Keratinocyte (primary cell): Measurements from ENCODE around the gene DUS4L. TPM values are rescaled to one million over a fixed set of nuclear protein-coding genes. Genes with fewer than 3 reads are reported as not detected.

ENCODE experiments used
- DNase-seq: peaks from one replicate; pipeline ENCODE4 v3.0.0-alpha.2; 2011; ENCODE audit warnings: low read depth, missing footprints, low spot score
- FAIRE-seq: peaks from 2 replicates; lab custom pipeline; 2011; peaks lifted over from hg19 to GRCh38; lab: Jason Lieb, UNC
- H2AFZ ChIP-seq: 2 replicates; pipeline ENCODE4 v1.6.0; 2012; ENCODE audit warnings: low read length, control low read depth, inconsistent platforms; ENCODE audit not compliant: control insufficient read depth
- H3K27ac ChIP-seq: 2 replicates; pipeline ENCODE4 v1.5.1; 2011; ENCODE audit warnings: low read length; ENCODE audit not compliant: control insufficient read depth, insufficient read depth
- H3K27me3 ChIP-seq: 3 replicates; pipeline ENCODE4 v1.6.0; 2011; ENCODE audit warnings: low read length; ENCODE audit not compliant: control insufficient read depth, insufficient read depth; ENCODE audit errors: extremely low read depth
- H3K36me3 ChIP-seq, 2 experiments: 2 replicates in 1 of 2; 3 replicates in 1 of 2; pipeline ENCODE4 v1.5.1; 2011; ENCODE audit warnings: low read length in 2 of 2, mild to moderate bottlenecking in 1 of 2; ENCODE audit not compliant: control insufficient read depth in 2 of 2, insufficient read depth in 2 of 2; ENCODE audit errors: extremely low read depth in 1 of 2
- H3K4me1 ChIP-seq: 3 replicates; pipeline ENCODE4 v1.5.1; 2011; ENCODE audit warnings: low read length; ENCODE audit not compliant: control insufficient read depth, insufficient read depth; ENCODE audit errors: extremely low read depth
- H3K4me2 ChIP-seq: 3 replicates; pipeline ENCODE4 v1.6.0; 2011; ENCODE audit warnings: low read depth, low read length; ENCODE audit not compliant: control insufficient read depth, insufficient read depth; ENCODE audit errors: extremely low read depth
- H3K4me3 ChIP-seq, 3 experiments: fragments of 200-600 bp in 1 of 3; sonication (generic) in 1 of 3; 2 replicates in 2 of 3; 3 replicates in 1 of 3; pipeline ENCODE4 v1.5.1; 2011 to 2016; ENCODE audit warnings: low read length in 3 of 3, mild to moderate bottlenecking in 3 of 3, control low read depth in 2 of 3, inconsistent platforms in 1 of 3, low read depth in 1 of 3, mixed read lengths in 1 of 3, mixed run types in 1 of 3, moderate library complexity in 1 of 3; ENCODE audit not compliant: control insufficient read depth in 2 of 3, insufficient read depth in 2 of 3; ENCODE audit errors: extremely low read depth in 1 of 3
- H3K79me2 ChIP-seq: 2 replicates; pipeline ENCODE4 v1.6.0; 2012; ENCODE audit warnings: low read length; ENCODE audit not compliant: control insufficient read depth, insufficient read depth
- H3K9ac ChIP-seq: 3 replicates; pipeline ENCODE4 v1.6.0; 2011; ENCODE audit warnings: low read length; ENCODE audit not compliant: control insufficient read depth, insufficient read depth; ENCODE audit errors: extremely low read depth
- H3K9me1 ChIP-seq: 3 replicates; pipeline ENCODE4 v1.6.0; 2011; ENCODE audit warnings: low read length; ENCODE audit not compliant: control insufficient read depth, insufficient read depth; ENCODE audit errors: extremely low read depth
- H3K9me3 ChIP-seq: 2 replicates; pipeline ENCODE4 v1.5.1; 2012; ENCODE audit warnings: low read depth, low read length; ENCODE audit not compliant: control insufficient read depth
- H4K20me1 ChIP-seq: 3 replicates; pipeline ENCODE4 v1.6.0; 2011; ENCODE audit warnings: low read length; ENCODE audit not compliant: control insufficient read depth, insufficient read depth; ENCODE audit errors: extremely low read depth
- EZH2 ChIP-seq: IDR thresholded peaks from one replicate; pipeline ENCODE4 v1.6.1; 2012; ENCODE audit warnings: inconsistent platforms, mild to moderate bottlenecking, low read length, moderate library complexity
- dilution Hi-C: fragments of 300-500 bp; cut with MboI; formaldehyde crosslinking; loops from one replicate; pipeline ENCODE4 v1.7.0; 2020; ENCODE audit warnings: low sequenced_read_pairs; ENCODE audit not compliant: extremely low pct_ligation_motif_present
- polyA plus RNA-seq, 5 experiments: library from polyadenylated mRNA; depleted of rRNA in 3 of 5; stranded (reverse) in 3 of 5; stranded (forward) in 1 of 5; unstranded in 1 of 5; fragments of >200 nt; gene quantifications; 1 replicate in 1 of 5; 2 replicates in 3 of 5; 3 replicates in 1 of 5; pipeline versions ENCODE4 v1.2.1 to v1.2.3, GENCODE V29; 2011 to 2012; ENCODE audit warnings: missing spikeins in 2 of 5, low read depth in 1 of 5, low replicate concordance in 1 of 5
- TF ChIP-seq, protein P1 (sequence below), 3 experiments: IDR thresholded peaks in 1 of 3; conservative IDR thresholded peaks in 1 of 3; optimal IDR thresholded peaks in 1 of 3; 2 replicates in 2 of 3; 3 replicates in 1 of 3; pipeline versions ENCODE3 to v1.5.1; 2011; ENCODE audit warnings: low read length in 3 of 3, mild to moderate bottlenecking in 3 of 3, moderate library complexity in 2 of 3, control low read depth in 1 of 3, inconsistent platforms in 1 of 3; ENCODE audit not compliant: insufficient read depth in 2 of 3; ENCODE audit errors: extremely low read depth in 1 of 3

DUS4L gene
- polyA plus RNA-seq, 1 donor (not counting 4 experiments of a cell fraction or from before 2014, with no cell fraction given): 11.3 TPM

DNA sequence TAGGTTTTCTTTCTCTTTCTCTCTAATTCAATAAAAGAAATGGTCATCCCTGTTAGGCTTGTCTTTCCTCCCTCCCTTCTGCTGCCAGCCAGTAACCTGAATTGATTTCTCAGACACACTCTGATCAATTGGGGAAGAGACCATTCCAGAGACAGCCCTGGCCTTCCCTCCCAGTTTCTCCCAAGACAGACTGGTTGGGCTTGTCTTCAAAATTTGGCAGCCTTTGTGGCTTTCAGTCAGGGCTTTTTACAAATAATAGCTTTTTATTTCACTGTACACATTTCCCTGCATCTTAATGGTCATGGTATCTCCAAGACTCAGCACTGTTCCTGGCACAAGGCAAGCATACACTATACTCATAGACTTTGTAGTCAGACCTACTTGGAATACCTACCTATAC lies 50.2 kb downstream of the DUS4L start:
- DNase-seq: no peak
- no peaks in the 10 kb centered on the region for H3K27me3 ChIP-seq
- H3K79me2 ChIP-seq: no peaks in the 10 kb centered on the region
- H4K20me1 ChIP-seq: no peaks in the 10 kb centered on the region
- H3K4me1 ChIP-seq: peaks cover 21% of the 10 kb centered on the region
- no peak overlapping the region for H3K4me2 ChIP-seq
- H3K9me3 ChIP-seq: no peaks in the 10 kb centered on the region
- no peaks in the 10 kb centered on the region for H3K9me1 ChIP-seq
- no peak overlapping the region for H3K4me3 ChIP-seq
- H3K9ac ChIP-seq: no peak overlapping the region
- dilution Hi-C loops: no loop called here
- FAIRE-seq: no peak
- no peak for TF ChIP-seq EZH2
- TF ChIP-seq, protein P1, sequence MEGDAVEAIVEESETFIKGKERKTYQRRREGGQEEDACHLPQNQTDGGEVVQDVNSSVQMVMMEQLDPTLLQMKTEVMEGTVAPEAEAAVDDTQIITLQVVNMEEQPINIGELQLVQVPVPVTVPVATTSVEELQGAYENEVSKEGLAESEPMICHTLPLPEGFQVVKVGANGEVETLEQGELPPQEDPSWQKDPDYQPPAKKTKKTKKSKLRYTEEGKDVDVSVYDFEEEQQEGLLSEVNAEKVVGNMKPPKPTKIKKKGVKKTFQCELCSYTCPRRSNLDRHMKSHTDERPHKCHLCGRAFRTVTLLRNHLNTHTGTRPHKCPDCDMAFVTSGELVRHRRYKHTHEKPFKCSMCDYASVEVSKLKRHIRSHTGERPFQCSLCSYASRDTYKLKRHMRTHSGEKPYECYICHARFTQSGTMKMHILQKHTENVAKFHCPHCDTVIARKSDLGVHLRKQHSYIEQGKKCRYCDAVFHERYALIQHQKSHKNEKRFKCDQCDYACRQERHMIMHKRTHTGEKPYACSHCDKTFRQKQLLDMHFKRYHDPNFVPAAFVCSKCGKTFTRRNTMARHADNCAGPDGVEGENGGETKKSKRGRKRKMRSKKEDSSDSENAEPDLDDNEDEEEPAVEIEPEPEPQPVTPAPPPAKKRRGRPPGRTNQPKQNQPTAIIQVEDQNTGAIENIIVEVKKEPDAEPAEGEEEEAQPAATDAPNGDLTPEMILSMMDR (optimal IDR thresholded peaks at IDR 0.05 in 1 of 3, IDR thresholded peaks at IDR 0.05 in 1 of 3, conservative IDR thresholded peaks at IDR 0.05 in 1 of 3; ENCODE audit: extremely low read depth in 1 of 3, insufficient read depth in 2 of 3, low read length in 3 of 3): no peak
- peaks cover 3 to 5% of the 10 kb centered on the region in 2 experiments for H3K36me3 ChIP-seq
- H2AFZ ChIP-seq: no peak overlapping the region
- H3K27ac ChIP-seq: no peak overlapping the region

DNA sequence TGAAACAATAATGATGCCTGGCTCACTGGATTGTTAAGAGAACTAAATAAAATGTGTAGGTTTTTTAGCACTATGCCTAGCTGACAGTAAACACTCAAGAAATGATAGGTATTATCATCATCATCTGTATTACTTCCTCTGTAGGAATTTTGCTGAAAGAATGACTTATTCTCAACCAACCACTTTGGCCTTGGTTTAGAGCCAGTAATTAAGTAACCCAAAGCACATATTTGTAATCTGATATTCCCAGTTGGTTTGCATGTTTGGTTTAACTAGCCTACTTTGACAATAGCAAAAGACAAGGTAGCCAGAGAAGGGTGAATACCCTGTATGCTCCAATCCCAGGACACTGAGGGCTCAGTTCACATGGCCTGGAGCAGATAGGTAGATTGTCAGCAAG lies 50.7 kb downstream of the DUS4L start:
- H3K4me1 ChIP-seq: peaks cover 21% of the 10 kb centered on the region
- no peak overlapping the region for H2AFZ ChIP-seq
- no peak overlapping the region for H3K4me2 ChIP-seq
- H4K20me1 ChIP-seq: no peaks in the 10 kb centered on the region
- dilution Hi-C loops: no loop called here
- no peaks in the 10 kb centered on the region for H3K9me3 ChIP-seq
- H3K9ac ChIP-seq: no peak overlapping the region
- no peak overlapping the region for H3K27ac ChIP-seq
- H3K27me3 ChIP-seq: no peaks in the 10 kb centered on the region
- no peak overlapping the region for H3K4me3 ChIP-seq
- TF ChIP-seq, protein P1 (optimal IDR thresholded peaks at IDR 0.05 in 1 of 3, IDR thresholded peaks at IDR 0.05 in 1 of 3, conservative IDR thresholded peaks at IDR 0.05 in 1 of 3; ENCODE audit: extremely low read depth in 1 of 3, insufficient read depth in 2 of 3, low read length in 3 of 3): no peak
- no peak for TF ChIP-seq EZH2
- no peaks in the 10 kb centered on the region for H3K79me2 ChIP-seq
- FAIRE-seq (no peak), DNase-seq (no peak)
- H3K9me1 ChIP-seq: no peaks in the 10 kb centered on the region
- H3K36me3 ChIP-seq: peaks cover 3 to 5% of the 10 kb centered on the region in 2 experiments
